Small intestine (tissue), 16 donors: ENCODE measurements around the gene GTF3C5. TPM values are rescaled to one million over a fixed set of nuclear protein-coding genes. Genes with fewer than 3 reads are reported as not detected.
A peak's percentile ranks its signal among the peaks of the same experiment; 100 is the strongest.

Experiments
- DNase-seq, 2 donors: peaks; one replicate each; pipeline versions ENCODE4 v3.0.0 to v3.0.0-alpha.2; 2013
- FAIRE-seq: peaks from 2 replicates; lab custom pipeline; 2012; peaks lifted over from hg19 to GRCh38; lab: Jason Lieb, UNC
- H3K27ac ChIP-seq, 3 donors: one replicate each; pipeline ENCODE4 v1.5.1; 2013; ENCODE audit warnings: low read length in 2 of 3, mild to moderate bottlenecking in 2 of 3, control low read depth in 1 of 3, inconsistent platforms in 1 of 3, low read depth in 1 of 3, moderate library complexity in 1 of 3
- H3K27me3 ChIP-seq, 3 donors: one replicate each; pipeline ENCODE4 v1.6.1; 2013; ENCODE audit warnings: low read length in 3 of 3, inconsistent platforms in 1 of 3; ENCODE audit not compliant: control insufficient read depth in 3 of 3, insufficient read depth in 3 of 3
- H3K36me3 ChIP-seq, 3 donors: one replicate each; pipeline ENCODE4 v1.6.1; 2013; ENCODE audit warnings: low read length in 3 of 3, inconsistent platforms in 1 of 3, low read depth in 1 of 3, mild to moderate bottlenecking in 1 of 3, moderate library complexity in 1 of 3; ENCODE audit not compliant: control insufficient read depth in 3 of 3, insufficient read depth in 2 of 3
- H3K4me1 ChIP-seq, 3 donors: one replicate each; pipeline ENCODE4 v1.6.1; 2013; ENCODE audit warnings: low read length in 2 of 3, inconsistent platforms in 1 of 3, low read depth in 1 of 3, mild to moderate bottlenecking in 1 of 3, moderate library complexity in 1 of 3; ENCODE audit not compliant: control insufficient read depth in 3 of 3, insufficient read depth in 2 of 3
- H3K4me3 ChIP-seq, 3 donors: one replicate each; pipeline ENCODE4 v1.5.1; 2013; ENCODE audit warnings: low read length in 3 of 3, control low read depth in 1 of 3, inconsistent platforms in 1 of 3, low read depth in 1 of 3, mild to moderate bottlenecking in 1 of 3, moderate library complexity in 1 of 3
- H3K9me3 ChIP-seq, 2 donors: one replicate each; pipeline ENCODE4 v1.6.1; 2013; ENCODE audit warnings: low read depth in 1 of 2, low read length in 1 of 2; ENCODE audit not compliant: control insufficient read depth in 2 of 2, insufficient read depth in 1 of 2
- WGBS, 3 donors: extraction: QIAGEN DNeasy Blood & Tissue Kit; methylation state at CpG; one replicate each; pipeline ENCODE4 v1.1.7; 2013; 5-methylcytosine and 5-hydroxymethylcytosine counted together
- long read RNA-seq, 10 donors: transcript quantifications; one replicate each; lab custom pipeline, GENCODE V29; 2026
- polyA plus RNA-seq, 4 donors: library from polyadenylated mRNA; stranded (reverse) in 3 of 4; unstranded in 1 of 4; fragments of 200-250 nt in 3 of 4; fragments of 120-200 nt in 1 of 4; gene quantifications; one replicate each; pipeline versions ENCODE4 v1.2.1 to v1.2.3, GENCODE V29; 2013
- donor health status: healthy with polysubstance abuse.
- donor health status: control.
- donor health status: control.
- donor health status: Bipolar disorder and iron deficiency.
- donor health status: healthy.

The GTF3C5 gene
- 10 to 100 TPM; 37.3 to 56.0 (median 51.0) TPM for polyA plus RNA-seq
- long read RNA-seq, donor 1, transcript GTF3C5-202 (11 exons, 2,406 nt), result major isoform, 18 of 34 reads
- long read RNA-seq, donor 1, partial matches to known transcripts, result 12 of 34 reads
- long read RNA-seq, donor 1, other reads (novel, unspliced or antisense), result 0 of 34 reads
- long read RNA-seq, donor 2, partial matches to known transcripts, result 8 of 13 reads
- long read RNA-seq, donor 2, other reads (novel, unspliced or antisense), result 0 of 13 reads
- long read RNA-seq, donor 3, partial matches to known transcripts, result 0 of 5 reads
- long read RNA-seq, donor 3, other reads (novel, unspliced or antisense), result 0 of 5 reads
- long read RNA-seq, donor 4, result 0 reads
- long read RNA-seq, donor 5, partial matches to known transcripts, result 0 of 3 reads
- long read RNA-seq, donor 5, other reads (novel, unspliced or antisense), result 0 of 3 reads
- long read RNA-seq, donor 6, transcript GTF3C5-202 (11 exons, 2,406 nt), result major isoform, 6 of 16 reads
- long read RNA-seq, donor 6, partial matches to known transcripts, result 5 of 16 reads
- long read RNA-seq, donor 6, other reads (novel, unspliced or antisense), result 0 of 16 reads
- long read RNA-seq, donor 7, result 0 reads
- long read RNA-seq, donor 8, partial matches to known transcripts, result 0 of 1 reads
- long read RNA-seq, donor 8, other reads (novel, unspliced or antisense), result 0 of 1 reads
- long read RNA-seq, donor 9, partial matches to known transcripts, result 0 of 3 reads
- long read RNA-seq, donor 9, other reads (novel, unspliced or antisense), result 0 of 3 reads
- long read RNA-seq, donor 10, transcript GTF3C5-202 (11 exons, 2,406 nt), result major isoform, 13 of 36 reads
- long read RNA-seq, donor 10, partial matches to known transcripts, result 16 of 36 reads
- long read RNA-seq, donor 10, other reads (novel, unspliced or antisense), result 0 of 36 reads

GRCh38 chr9:133030317-133031129 lies at the start of gene GTF3C5:
Gene GTF3C5, plus strand, starts transcription at chr9:133030997. Its CDS starts 15 bp downstream, at chr9:133031012.
- H3K4me1 ChIP-seq, result peaks cover 0 to 11% (median 7%) of the 10 kb centered on the region in 3 donors
- H3K9me3 ChIP-seq, result peaks cover 0 to 4% of the 10 kb centered on the region in 2 donors
- H3K27me3 ChIP-seq, result no peaks in the 10 kb centered on the region
- peaks cover 0 to 12% (median 0%) of the 10 kb centered on the region in 3 donors for H3K36me3 ChIP-seq
- 0% methylated on average over 55 to 63 of the region's 63 CpGs for WGBS, 3 donors
- FAIRE-seq (peak; percentile 88), DNase-seq (peak; percentile 97 to 100)
- peak within 1 kb of the TSS; percentile 85 to 99 (median 89) for H3K4me3 ChIP-seq
- peak within 1 kb of the TSS; percentile 87 to 93 (median 88) for H3K27ac ChIP-seq

GRCh38 chr9:132982458-132982857 lies 48.3 kb upstream of the GTF3C5 start:
- H3K27me3 ChIP-seq, result peaks cover 0 to 8% (median 5%) of the 10 kb centered on the region in 3 donors
- H3K4me1 ChIP-seq, result peaks cover 0 to 60% (median 0%) of the 10 kb centered on the region in 3 donors
- H3K27ac ChIP-seq, result peak overlapping the region in 1 of 3 donors; percentile 66
- DNase-seq (peak in 1 of 2 donors; percentile 66), FAIRE-seq (no peak)
- WGBS, 3 donors, result 6 to 42% (median 24%) methylated on average over 8 of the region's 8 CpGs
- no peaks in the 10 kb centered on the region for H3K9me3 ChIP-seq
- no peak overlapping the region for H3K4me3 ChIP-seq
- peaks cover 0 to 2% (median 0%) of the 10 kb centered on the region in 3 donors for H3K36me3 ChIP-seq

- no peak for FAIRE-seq
- Histone ChIP-seq H3K36me3 (peaks cover 0 to 8% (median 0%) of the 10 kb centered on the region in 3 donors), H3K27ac (no peak overlapping the region), H3K4me1 (peaks cover 0 to 60% (median 0%) of the 10 kb centered on the region in 3 donors), H3K4me3 (no peak overlapping the region), H3K27me3 (peaks cover 0 to 6% (median 5%) of the 10 kb centered on the region in 3 donors), H3K9me3 (no peaks in the 10 kb centered on the region)
- DNase-seq, result no peak
- WGBS, 3 donors, result 83 to 92% (median 87%) methylated on average over 11 of the region's 11 CpGs
These were observed 47.2 kb upstream of the GTF3C5 start for GRCh38 chr9:132983491-132984201.

GRCh38 chr9:132984202-132985070 lies 46.4 kb upstream of the GTF3C5 start:
- WGBS, 3 donors, result 66 to 80% (median 77%) methylated on average over 19 to 20 of the region's 20 CpGs
- FAIRE-seq (no peak), DNase-seq (no peak)
- Histone ChIP-seq H3K4me1 (peaks cover 0 to 56% (median 0%) of the 10 kb centered on the region in 3 donors), H3K9me3 (no peaks in the 10 kb centered on the region), H3K27ac (no peak overlapping the region), H3K4me3 (no peak overlapping the region), H3K27me3 (peaks cover 0 to 2% (median 0%) of the 10 kb centered on the region in 3 donors), H3K36me3 (peaks cover 0 to 14% (median 0%) of the 10 kb centered on the region in 3 donors)

- H3K9me3 ChIP-seq, result no peaks in the 10 kb centered on the region
- peaks cover 0 to 14% (median 0%) of the 10 kb centered on the region in 3 donors for H3K36me3 ChIP-seq
- no peak overlapping the region for H3K4me3 ChIP-seq
- peaks cover 0 to 59% (median 0%) of the 10 kb centered on the region in 3 donors for H3K4me1 ChIP-seq
- 67 to 78% (median 76%) methylated on average over 4 of the region's 4 CpGs for WGBS, 3 donors
- H3K27ac ChIP-seq, result no peak overlapping the region
- peaks cover 0 to 2% (median 0%) of the 10 kb centered on the region in 3 donors for H3K27me3 ChIP-seq
- DNase-seq (no peak), FAIRE-seq (no peak)
These were observed 45.8 kb upstream of the GTF3C5 start for GRCh38 chr9:132985071-132985350.

GRCh38 chr9:132985489-132985888 lies 45.3 kb upstream of the GTF3C5 start:
- H3K4me1 ChIP-seq, result peaks cover 0 to 58% (median 0%) of the 10 kb centered on the region in 3 donors
- H3K27me3 ChIP-seq, result peaks cover 0 to 2% (median 0%) of the 10 kb centered on the region in 3 donors
- WGBS, 3 donors, result 81 to 90% (median 83%) methylated on average over 8 of the region's 8 CpGs
- FAIRE-seq (no peak), DNase-seq (no peak)
- H3K4me3 ChIP-seq, result no peak overlapping the region
- no peak overlapping the region for H3K27ac ChIP-seq
- H3K36me3 ChIP-seq, result peaks cover 0 to 14% (median 0%) of the 10 kb centered on the region in 3 donors
- no peaks in the 10 kb centered on the region for H3K9me3 ChIP-seq

GRCh38 chr9:132986114-132986513 lies 44.7 kb upstream of the GTF3C5 start:
- Histone ChIP-seq H3K9me3 (no peaks in the 10 kb centered on the region), H3K4me3 (no peak overlapping the region), H3K4me1 (peaks cover 0 to 58% (median 0%) of the 10 kb centered on the region in 3 donors), H3K36me3 (peaks cover 0 to 20% (median 0%) of the 10 kb centered on the region in 3 donors), H3K27ac (peak overlapping the region in 1 of 3 donors; percentile 63), H3K27me3 (peaks cover 0 to 2% (median 0%) of the 10 kb centered on the region in 3 donors)
- no peak for DNase-seq
- WGBS, 3 donors, result 64 to 80% (median 67%) methylated on average over 13 of the region's 13 CpGs
- FAIRE-seq, result no peak
